HFFc6 (cell line): ENCODE results near the gene SERPINA3. TPM values are rescaled to one million over a fixed set of nuclear protein-coding genes. Genes with fewer than 3 reads are reported as not detected.

Source experiments
- DNase-seq: peaks from one replicate; pipeline ENCODE4 v3.0.0-alpha.2; 2018
- H3K27ac Mint-ChIP-seq: 2 replicates; pipeline ENCODE4 v1.8.0; 2020; ENCODE audit warnings: mild to moderate bottlenecking, mixed read lengths
- H3K27me3 Mint-ChIP-seq: 2 replicates; pipeline ENCODE4 v1.8.0; 2021; ENCODE audit warnings: mild to moderate bottlenecking, moderate library complexity, mixed read lengths; ENCODE audit not compliant: insufficient read depth
- H3K36me3 Mint-ChIP-seq: 2 replicates; pipeline ENCODE4 v1.8.0; 2021; ENCODE audit warnings: low read depth, mixed read lengths
- H3K4me1 Mint-ChIP-seq: 2 replicates; pipeline ENCODE4 v1.8.0; 2020; ENCODE audit warnings: low read depth, mixed read lengths
- H3K4me3 Mint-ChIP-seq: 2 replicates; pipeline ENCODE4 v1.8.0; 2020; ENCODE audit warnings: mild to moderate bottlenecking, moderate library complexity, mixed read lengths
- H3K9me3 Mint-ChIP-seq: 2 replicates; pipeline ENCODE4 v1.8.0; 2020; ENCODE audit warnings: mild to moderate bottlenecking, mixed read lengths
- CTCF ChIP-seq: fragments of 200-600 bp; sonication (generic); IDR thresholded peaks from 2 replicates; pipeline ENCODE4 v1.5.0; 2021; ENCODE audit warnings: antibody characterized with exemption, mild to moderate bottlenecking
- total RNA-seq, 6 experiments: library from RNA; stranded (reverse); fragmentation: NEBNext Ultra II Directional; extraction: Animal tissue kit (Norgen Biotek cat#: 25700); gene quantifications; 2 replicates in 1 of 6; 3 replicates in 5 of 6; pipeline ENCODE4 v1.2.3, GENCODE V29; 2021

The SERPINA3 gene
- total RNA-seq, 6 experiments from 2014 or later, result not detected

GRCh38 chr14:94648801-94649200 lies 36.6 kb downstream of the SERPINA3 start:
- TF ChIP-seq CTCF, result no peak
- no peaks in the 10 kb centered on the region for H3K27me3 Mint-ChIP-seq
- no peak for DNase-seq
- H3K27ac Mint-ChIP-seq, result no peak overlapping the region
- no peaks in the 10 kb centered on the region; the same call in 1 of the 2 replicates for H3K36me3 Mint-ChIP-seq
- no peak overlapping the region for H3K4me3 Mint-ChIP-seq
- H3K4me1 Mint-ChIP-seq, result no peaks in the 10 kb centered on the region
- peaks cover 39% of the 10 kb centered on the region for H3K9me3 Mint-ChIP-seq

GRCh38 chr14:94649543-94650443 lies 37.6 kb downstream of the SERPINA3 start:
- H3K27ac Mint-ChIP-seq, result no peak overlapping the region
- H3K36me3 Mint-ChIP-seq, result no peaks in the 10 kb centered on the region; the same call in 1 of the 2 replicates
- TF ChIP-seq CTCF, result no peak
- no peaks in the 10 kb centered on the region for H3K4me1 Mint-ChIP-seq
- H3K4me3 Mint-ChIP-seq, result no peak overlapping the region
- H3K27me3 Mint-ChIP-seq, result no peaks in the 10 kb centered on the region
- H3K9me3 Mint-ChIP-seq, result peaks cover 30% of the 10 kb centered on the region
- DNase-seq, result no peak

- DNase-seq, result no peak
- Mint-ChIP-seq H3K36me3 (no peaks in the 10 kb centered on the region; the same call in 1 of the 2 replicates), H3K27ac (no peak overlapping the region), H3K9me3 (peaks cover 33% of the 10 kb centered on the region), H3K27me3 (no peaks in the 10 kb centered on the region; the same call in 1 of the 2 replicates), H3K4me1 (no peaks in the 10 kb centered on the region), H3K4me3 (no peak overlapping the region)
- TF ChIP-seq CTCF, result no peak
These were observed 38.2 kb downstream of the SERPINA3 start for GRCh38 chr14:94650444-94650775.

- H3K4me3 Mint-ChIP-seq, result no peak overlapping the region
- H3K9me3 Mint-ChIP-seq, result peaks cover 29% of the 10 kb centered on the region
- H3K4me1 Mint-ChIP-seq, result no peaks in the 10 kb centered on the region
- TF ChIP-seq CTCF, result no peak
- no peak for DNase-seq
- H3K27ac Mint-ChIP-seq, result no peak overlapping the region
- H3K27me3 Mint-ChIP-seq, result no peaks in the 10 kb centered on the region; the same call in 1 of the 2 replicates
- H3K36me3 Mint-ChIP-seq, result no peaks in the 10 kb centered on the region; the same call in 1 of the 2 replicates
These were observed 38.9 kb downstream of the SERPINA3 start for GRCh38 chr14:94650806-94651805.

GRCh38 chr14:94653321-94653720 lies 41.1 kb downstream of the SERPINA3 start:
- Mint-ChIP-seq H3K27me3 (no peaks in the 10 kb centered on the region; the same call in 1 of the 2 replicates), H3K4me3 (no peak overlapping the region), H3K9me3 (peaks cover 33% of the 10 kb centered on the region), H3K27ac (no peak overlapping the region), H3K36me3 (no peaks in the 10 kb centered on the region; the same call in 1 of the 2 replicates), H3K4me1 (no peaks in the 10 kb centered on the region)
- DNase-seq, result no peak
- no peak for TF ChIP-seq CTCF
